HepG2 (cell line): ENCODE data around the gene PPA1. TPM values are rescaled to one million over a fixed set of nuclear protein-coding genes. Genes with fewer than 3 reads are reported as not detected.

Experiments used
- BCL6 ChIP-seq: IDR thresholded peaks from 2 replicates; pipeline ENCODE4 v1.6.1; 2016; ENCODE audit warnings: missing genetic modification reagents, missing compliant biosample characterization
- CENPT ChIP-seq: sonication (generic); formaldehyde crosslinking; IDR thresholded peaks from 2 replicates; pipeline ENCODE4 v1.8.0; 2022; ENCODE audit warnings: low read depth, mild to moderate bottlenecking, moderate library complexity, missing genetic modification reagents
- MAX ChIP-seq: IDR thresholded peaks from 2 replicates; pipeline ENCODE4 v1.6.1; 2012; ENCODE audit warnings: inconsistent platforms
- NCOA2 ChIP-seq: sonication (generic); formaldehyde crosslinking; IDR thresholded peaks from 2 replicates; pipeline ENCODE4 v1.8.0; 2022; ENCODE audit warnings: inconsistent platforms
- PAXIP1 ChIP-seq: sonication (generic); formaldehyde crosslinking; conservative IDR thresholded peaks from 2 replicates; pipeline ENCODE4 v1.4.0; 2020; ENCODE audit warnings: mild to moderate bottlenecking, missing genetic modification reagents, moderate library complexity
- TRAFD1 ChIP-seq: sonication (generic); formaldehyde crosslinking; IDR thresholded peaks from 2 replicates; pipeline ENCODE4 v1.5.1; 2020; ENCODE audit warnings: missing genetic modification reagents, mild to moderate bottlenecking, borderline replicate concordance
- ZBTB33 ChIP-seq: sonication (generic); formaldehyde crosslinking; IDR thresholded peaks from 2 replicates; pipeline ENCODE4 v1.4.0; 2020; ENCODE audit warnings: missing genetic modification reagents
- ZBTB37 ChIP-seq: sonication (generic); formaldehyde crosslinking; IDR thresholded peaks from 2 replicates; pipeline ENCODE4 v1.4.0; 2020; ENCODE audit warnings: mild to moderate bottlenecking, missing genetic modification reagents
- ZFP1 ChIP-seq: IDR thresholded peaks from 2 replicates; pipeline ENCODE4 v1.6.1; 2016
- ZNF580 ChIP-seq: IDR thresholded peaks from 2 replicates; pipeline ENCODE4 v1.6.1; 2016; ENCODE audit warnings: low read depth, borderline replicate concordance
- ZXDC ChIP-seq: sonication (generic); formaldehyde crosslinking; IDR thresholded peaks from 2 replicates; pipeline ENCODE4 v1.5.0; 2020; ENCODE audit warnings: mild to moderate bottlenecking, missing genetic modification reagents
- polyA plus RNA-seq, 8 experiments: library from polyadenylated mRNA; depleted of rRNA in 3 of 8; stranded (reverse) in 7 of 8; unstranded in 1 of 8; fragments of >200 nt; fragmentation: Illumina TruSeq in 4 of 8; extraction: Trizol in 4 of 8; gene quantifications; 2 replicates each; pipeline versions ENCODE4 v1.2.1 to v1.2.3, GENCODE V29; 2011 to 2016; ENCODE audit warnings: low read depth in 4 of 8, missing spikeins in 1 of 8, mixed read lengths in 1 of 8; ENCODE audit not compliant: insufficient read depth in 1 of 8
- total RNA-seq, 5 experiments: library from RNA; depleted of rRNA; stranded (reverse); fragments of >200 nt; fragmentation: Illumina TruSeq; extraction: Trizol; gene quantifications; 2 replicates each; pipeline ENCODE4 v1.2.3, GENCODE V29; 2016; ENCODE audit warnings: low read depth in 1 of 5

Gene PPA1
- total and polyA plus RNA-seq, 2 of the 13 experiments (the other 11 are each of a cell fraction or from before 2014, with no cell fraction given) = 136 to 250 TPM

- TF ChIP-seq ZXDC (CRISPR knock-in tag) (no peak), BCL6 (CRISPR knock-in tag) (peak; percentile 51; the same call in 1 of the 2 replicates), PAXIP1 (CRISPR knock-in tag) (0 out of 2 replicates have a peak, but pooled peaks have one; percentile 20), ZBTB37 (CRISPR knock-in tag) (no peak), MAX (no peak), ZFP1 (CRISPR knock-in tag) (no peak), NCOA2 (peak; percentile 21; the same call in 1 of the 2 replicates), CENPT (no peak), TRAFD1 (no peak), ZNF580 (CRISPR knock-in tag) (no peak), ZBTB33 (peak; percentile 84; the same call in 1 of the 2 replicates)
Observed at GRCh38 chr10:70255329-70256299, 22.4 kb upstream of the PPA1 start (continued).
